GM19328 (cell line): Measurements from ENCODE around the gene TMEM63B.
"Not testable (repeated sequence)": the region's sequence is repeated elsewhere in the genome, so short reads cannot be mapped to it uniquely, and the experiment has no call there.

Experiments
- ATAC-seq: cut with Tn5 transposase; IDR thresholded peaks from one replicate; pipeline ENCODE4 v1.9.1; 2021; ENCODE audit warnings: mild to moderate bottlenecking, moderate library complexity; ENCODE audit not compliant: unreplicated experiment

TMEM63B gene

GRCh38 chr6:44167567-44167966, 40.2 kb downstream of the TMEM63B start:
- ATAC-seq = no peak

GRCh38 chr6:44169154-44169553, 41.8 kb downstream of the TMEM63B start:
- ATAC-seq = no peak

GRCh38 chr6:44169886-44170570, 42.7 kb downstream of the TMEM63B start:
- no peak for ATAC-seq

DNA sequence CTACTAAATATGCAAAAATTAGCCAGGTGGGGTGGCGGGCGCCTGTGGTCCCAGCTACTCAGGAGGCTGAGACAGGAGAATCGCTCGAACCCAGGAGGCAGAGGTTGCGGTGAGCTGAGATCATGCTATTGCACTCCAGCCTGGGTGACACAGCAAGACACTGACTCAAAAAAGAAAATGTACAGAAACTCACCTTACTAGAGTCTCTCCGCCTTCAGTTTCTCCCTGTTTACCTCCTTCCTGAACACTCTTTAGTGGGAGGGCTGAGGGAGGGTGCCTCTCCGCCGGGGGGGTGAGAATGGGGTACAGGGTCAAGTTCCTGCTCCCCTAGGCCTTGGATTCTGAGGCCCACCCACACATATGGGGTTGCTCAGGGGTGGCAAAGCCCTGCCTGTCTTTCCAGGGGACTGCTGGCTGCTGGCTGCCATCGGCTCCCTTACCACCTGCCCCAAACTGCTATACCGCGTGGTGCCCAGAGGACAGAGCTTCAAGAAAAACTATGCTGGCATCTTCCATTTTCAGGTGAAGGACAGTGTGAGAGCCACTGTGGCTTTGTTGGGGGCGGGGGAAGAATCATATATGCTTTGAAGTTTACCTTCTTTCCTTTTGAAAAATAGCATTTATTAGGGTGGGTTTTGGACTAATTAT, 44.7 kb downstream of the TMEM63B start:
- ATAC-seq = no peak

GRCh38 chr6:44172731-44173500, 45.6 kb downstream of the TMEM63B start:
- no peak for ATAC-seq

DNA sequence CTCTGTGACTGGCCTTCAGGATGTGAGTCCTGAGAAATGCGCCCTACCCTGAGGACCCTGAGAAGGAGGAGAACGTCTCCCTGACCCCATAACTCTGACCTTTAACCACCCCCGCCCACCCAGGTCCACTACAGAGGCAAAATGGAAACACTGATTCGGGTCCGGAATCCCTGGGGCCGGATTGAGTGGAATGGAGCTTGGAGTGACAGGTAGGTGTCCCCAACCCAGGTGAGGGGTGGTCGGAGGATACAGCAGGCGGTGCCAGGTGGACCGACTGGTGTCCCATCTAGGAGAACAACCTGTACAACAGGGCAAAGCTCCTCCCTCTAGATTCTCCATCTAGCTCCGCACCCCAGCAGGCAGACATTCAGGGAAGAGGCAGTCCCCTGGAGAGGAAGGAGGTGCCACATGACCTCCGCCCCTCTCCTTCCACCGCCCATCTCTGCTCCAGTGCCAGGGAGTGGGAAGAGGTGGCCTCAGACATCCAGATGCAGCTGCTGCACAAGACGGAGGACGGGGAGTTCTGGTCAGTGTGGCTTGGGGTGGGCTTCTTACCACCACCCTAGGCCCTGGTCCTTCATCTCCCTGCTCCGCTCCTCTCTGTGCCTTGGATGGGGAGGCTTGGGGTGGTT, 48.9 kb downstream of the TMEM63B start:
- ATAC-seq = no peak

- no peak for ATAC-seq
These were observed 49.6 kb downstream of the TMEM63B start for GRCh38 chr6:44176762-44177509.

GRCh38 chr6:44177691-44178423, 50.5 kb downstream of the TMEM63B start:
- no peak for ATAC-seq

DNA sequence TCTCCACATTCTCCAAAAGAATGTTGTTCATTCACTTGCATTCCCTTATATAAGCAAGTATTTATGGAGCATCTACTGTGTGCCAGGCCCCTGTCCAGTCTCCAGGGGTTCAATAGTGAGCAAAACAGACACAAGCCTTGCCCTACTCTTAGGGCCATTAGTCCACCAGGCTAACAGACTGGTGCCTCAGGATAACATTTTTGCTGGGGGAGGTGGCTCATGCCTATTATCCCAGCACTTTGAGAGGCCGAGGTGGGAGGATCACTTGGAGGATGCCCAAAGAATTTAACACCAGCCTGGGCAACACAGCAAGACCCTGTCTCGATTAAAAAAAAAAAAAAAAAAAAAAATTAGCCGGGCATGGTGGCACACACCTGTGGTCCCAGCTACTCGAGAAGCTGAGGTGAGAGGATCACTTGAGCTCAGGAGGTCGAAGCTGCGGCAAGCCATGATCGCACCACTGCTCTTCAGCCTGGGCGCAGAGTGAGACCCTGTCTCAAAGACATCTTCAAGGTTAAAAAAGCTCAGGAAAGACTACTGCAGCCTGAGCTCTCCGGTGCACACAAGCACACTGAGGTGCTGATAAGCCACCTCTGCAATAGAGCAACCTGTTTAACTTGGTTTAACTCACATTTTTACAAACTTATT, 51.2 kb downstream of the TMEM63B start:
- ATAC-seq = no peak

GRCh38 chr6:44179072-44179536, 51.8 kb downstream of the TMEM63B start:
- ATAC-seq = no peak

- ATAC-seq = no peak
These were observed 52.3 kb downstream of the TMEM63B start for GRCh38 chr6:44179648-44180047.

- ATAC-seq = no peak
These were observed 53.1 kb downstream of the TMEM63B start for GRCh38 chr6:44180406-44180805.

DNA sequence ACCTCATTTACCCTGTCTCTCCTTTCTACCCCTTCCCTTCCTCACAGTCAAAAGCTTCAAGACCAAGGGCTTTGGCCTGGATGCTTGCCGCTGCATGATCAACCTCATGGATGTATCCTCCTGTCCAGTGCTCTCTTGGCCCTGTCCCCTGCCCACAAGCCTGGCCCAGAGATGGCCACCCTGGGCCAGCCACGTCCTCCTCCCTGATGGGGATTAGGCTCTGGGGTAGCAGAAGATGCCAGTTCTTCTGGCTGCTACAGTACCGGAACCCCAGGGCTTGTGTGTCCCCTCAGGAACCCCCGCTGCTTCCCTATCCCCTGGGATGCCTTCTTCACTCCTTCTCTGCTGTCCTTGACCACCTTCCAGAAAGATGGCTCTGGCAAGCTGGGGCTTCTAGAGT, 53.5 kb downstream of the TMEM63B start:
- ATAC-seq = no peak

DNA sequence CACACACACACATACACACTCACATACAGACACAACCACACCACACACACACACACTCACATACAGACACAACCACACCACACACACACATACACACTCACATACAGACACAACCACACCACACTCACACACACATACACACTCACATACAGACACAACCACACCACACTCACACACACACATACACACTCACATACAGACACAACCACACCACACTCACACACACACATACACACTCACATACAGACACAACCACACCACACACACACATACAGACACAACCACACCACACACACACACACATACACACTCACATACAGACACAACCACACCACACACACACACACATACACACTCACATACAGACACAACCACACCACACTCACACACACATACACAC, 54.4 kb downstream of the TMEM63B start:
- not testable (repeated sequence) for ATAC-seq

- ATAC-seq = no peak
These were observed 55.6 kb downstream of the TMEM63B start for GRCh38 chr6:44182911-44183390.

DNA sequence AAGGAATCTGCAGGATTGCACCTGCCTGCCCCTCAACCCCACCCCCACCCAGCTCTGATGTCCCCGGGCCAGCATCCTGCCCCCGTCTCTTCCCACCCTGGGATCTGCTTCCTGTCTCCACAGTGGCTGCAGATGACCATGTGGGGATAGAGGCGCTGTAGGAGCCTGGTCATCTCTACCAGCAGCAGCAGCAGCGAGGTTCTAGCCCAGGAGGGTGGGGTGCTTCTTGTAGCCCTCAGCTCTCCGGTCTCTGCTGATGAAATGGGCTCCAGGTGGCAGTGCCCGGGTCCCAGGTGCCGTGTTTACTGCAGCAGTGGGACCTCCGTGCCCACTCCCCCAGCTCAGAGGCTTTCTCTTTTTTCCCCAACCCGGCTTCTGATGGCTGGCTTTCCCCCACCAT, 56.4 kb downstream of the TMEM63B start:
- no peak for ATAC-seq

- ATAC-seq = not testable (repeated sequence)
These were observed 58.0 kb downstream of the TMEM63B start for GRCh38 chr6:44185356-44185755.

DNA sequence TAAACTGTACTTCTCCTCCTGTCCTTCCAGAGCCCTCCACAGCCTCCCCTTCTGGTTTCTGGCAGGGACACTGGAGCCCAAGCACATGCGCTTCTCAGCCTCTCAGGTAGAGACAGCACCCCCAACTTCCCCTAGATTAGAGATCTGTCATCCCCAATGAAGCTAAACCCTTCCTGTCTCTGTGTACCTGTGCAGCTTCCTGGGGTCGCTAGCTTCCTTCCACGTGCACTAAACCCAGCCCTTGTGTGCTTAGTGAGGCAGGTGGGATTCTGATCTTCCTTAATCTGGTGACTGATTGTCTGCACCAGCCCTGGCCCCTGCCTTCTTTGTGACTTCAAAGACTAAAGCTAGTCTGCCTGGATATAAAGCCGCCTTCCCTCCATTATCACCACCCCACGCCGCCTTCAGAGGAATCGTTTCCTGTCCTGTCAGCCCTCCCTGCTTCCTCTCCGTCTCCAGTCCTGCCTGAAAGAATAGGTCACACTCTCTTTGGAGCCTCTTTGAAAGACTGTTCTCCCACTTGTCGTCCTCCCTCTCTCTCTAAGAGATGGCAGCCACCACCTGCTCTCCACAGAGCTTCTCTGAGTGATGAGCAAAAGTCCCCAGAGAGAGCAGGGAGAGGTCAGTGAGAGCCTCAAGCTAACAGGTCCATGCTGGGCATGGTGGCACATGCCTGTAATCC, 58.7 kb downstream of the TMEM63B start:
- no peak for ATAC-seq

DNA sequence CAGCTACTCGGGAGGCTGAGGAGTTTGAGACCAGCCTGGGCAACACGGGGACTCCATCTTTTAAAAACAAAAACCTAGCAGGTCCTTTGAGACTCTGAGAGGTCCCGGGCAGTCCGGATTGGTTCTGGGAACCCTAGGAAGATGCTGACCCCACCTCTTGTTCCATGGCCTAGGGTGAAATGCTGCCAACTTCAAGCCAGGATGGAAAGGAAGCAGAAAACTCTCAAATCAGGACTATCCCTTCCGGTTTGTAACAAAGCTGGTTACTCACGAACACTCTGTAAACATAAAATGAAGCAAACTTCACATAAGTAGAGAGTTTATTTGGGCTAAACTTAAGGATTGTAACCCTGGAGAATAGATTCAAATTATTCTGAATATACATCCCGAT, 59.3 kb downstream of the TMEM63B start:
- no peak for ATAC-seq
